GM21717 (cell line): ENCODE measurements around the gene NPEPPS.
"Not testable (repeated sequence)": the region's sequence is repeated elsewhere in the genome, so short reads cannot be mapped to it uniquely, and the experiment has no call there.

ENCODE experiments used
- ATAC-seq: cut with Tn5 transposase; IDR thresholded peaks from one replicate; pipeline ENCODE4 v1.9.1; 2021; ENCODE audit warnings: mild to moderate bottlenecking, moderate library complexity; ENCODE audit not compliant: unreplicated experiment

NPEPPS gene

GRCh38 chr17:47560517-47561043, 29.7 kb downstream of the NPEPPS start:
- not testable (repeated sequence) for ATAC-seq

GRCh38 chr17:47561698-47562405, 30.9 kb downstream of the NPEPPS start:
- not testable (repeated sequence) for ATAC-seq

DNA sequence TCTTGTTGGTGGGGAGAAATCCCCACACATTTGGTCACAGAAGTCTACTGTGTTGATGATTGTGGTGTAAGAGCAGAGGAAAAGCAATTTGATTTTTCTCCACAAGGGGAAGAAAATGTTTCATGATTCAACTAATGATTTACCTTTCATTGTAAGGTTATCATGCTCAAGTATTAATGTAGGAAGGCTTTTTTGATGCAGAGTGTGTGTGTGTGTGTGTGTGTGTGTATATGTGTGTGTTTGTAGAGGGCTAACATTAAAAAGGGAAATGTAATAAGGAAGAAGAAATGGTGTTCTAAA, 31.4 kb downstream of the NPEPPS start:
- ATAC-seq: not testable (repeated sequence)

GRCh38 chr17:47567261-47567660, 36.4 kb downstream of the NPEPPS start:
- not testable (repeated sequence) for ATAC-seq

GRCh38 chr17:47572561-47572960, 41.7 kb downstream of the NPEPPS start:
- ATAC-seq: not testable (repeated sequence)

DNA sequence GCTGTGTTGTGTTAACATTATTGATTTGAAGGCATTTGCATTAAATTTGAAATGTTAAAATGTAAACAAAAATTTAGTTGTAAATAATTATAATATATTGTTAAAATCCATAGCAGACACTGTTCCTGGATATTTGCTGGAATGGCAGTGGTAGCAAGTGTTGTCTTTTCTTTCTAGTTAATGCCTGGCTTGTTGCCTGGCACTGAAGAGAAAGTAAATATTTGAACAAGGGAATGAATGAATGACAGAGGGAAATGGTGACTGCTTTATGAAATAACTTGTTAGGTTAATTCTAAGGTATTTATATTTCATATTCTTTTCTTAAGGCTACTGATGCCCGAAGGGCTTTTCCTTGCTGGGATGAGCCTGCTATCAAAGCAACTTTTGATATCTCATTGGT, 51.5 kb downstream of the NPEPPS start:
- not testable (repeated sequence) for ATAC-seq

- not testable (repeated sequence) for ATAC-seq
Observed at GRCh38 chr17:47586378-47587055, 55.6 kb downstream of the NPEPPS start.

- ATAC-seq: not testable (repeated sequence)
Observed at GRCh38 chr17:47593522-47593921, 62.6 kb downstream of the NPEPPS start.

- ATAC-seq: no peak
Observed at GRCh38 chr17:47603830-47604597, 73.1 kb downstream of the NPEPPS start.

- ATAC-seq: no peak
Observed at GRCh38 chr17:47604598-47604927, 73.7 kb downstream of the NPEPPS start.

GRCh38 chr17:47605011-47605410, 74.1 kb downstream of the NPEPPS start:
- ATAC-seq: no peak

DNA sequence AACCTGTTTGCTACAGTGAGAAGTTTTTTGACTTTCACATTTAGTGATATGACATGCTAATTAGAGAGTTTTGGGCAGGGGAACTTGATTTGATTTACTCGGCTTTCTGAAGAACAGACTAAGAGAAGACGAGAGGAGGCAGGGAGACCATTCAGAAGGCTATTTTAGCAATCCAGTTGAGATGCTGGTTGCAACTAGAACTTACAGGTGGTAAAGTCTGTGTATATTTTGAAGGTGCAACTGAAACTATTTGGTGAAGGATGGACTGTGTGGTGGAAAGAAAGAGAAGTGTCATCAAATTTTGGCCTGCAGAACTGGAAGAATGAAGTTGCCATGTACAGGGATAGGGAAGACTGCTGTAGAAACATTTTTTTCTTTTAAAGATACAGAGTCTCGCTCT, 76.6 kb downstream of the NPEPPS start:
- no peak for ATAC-seq

DNA sequence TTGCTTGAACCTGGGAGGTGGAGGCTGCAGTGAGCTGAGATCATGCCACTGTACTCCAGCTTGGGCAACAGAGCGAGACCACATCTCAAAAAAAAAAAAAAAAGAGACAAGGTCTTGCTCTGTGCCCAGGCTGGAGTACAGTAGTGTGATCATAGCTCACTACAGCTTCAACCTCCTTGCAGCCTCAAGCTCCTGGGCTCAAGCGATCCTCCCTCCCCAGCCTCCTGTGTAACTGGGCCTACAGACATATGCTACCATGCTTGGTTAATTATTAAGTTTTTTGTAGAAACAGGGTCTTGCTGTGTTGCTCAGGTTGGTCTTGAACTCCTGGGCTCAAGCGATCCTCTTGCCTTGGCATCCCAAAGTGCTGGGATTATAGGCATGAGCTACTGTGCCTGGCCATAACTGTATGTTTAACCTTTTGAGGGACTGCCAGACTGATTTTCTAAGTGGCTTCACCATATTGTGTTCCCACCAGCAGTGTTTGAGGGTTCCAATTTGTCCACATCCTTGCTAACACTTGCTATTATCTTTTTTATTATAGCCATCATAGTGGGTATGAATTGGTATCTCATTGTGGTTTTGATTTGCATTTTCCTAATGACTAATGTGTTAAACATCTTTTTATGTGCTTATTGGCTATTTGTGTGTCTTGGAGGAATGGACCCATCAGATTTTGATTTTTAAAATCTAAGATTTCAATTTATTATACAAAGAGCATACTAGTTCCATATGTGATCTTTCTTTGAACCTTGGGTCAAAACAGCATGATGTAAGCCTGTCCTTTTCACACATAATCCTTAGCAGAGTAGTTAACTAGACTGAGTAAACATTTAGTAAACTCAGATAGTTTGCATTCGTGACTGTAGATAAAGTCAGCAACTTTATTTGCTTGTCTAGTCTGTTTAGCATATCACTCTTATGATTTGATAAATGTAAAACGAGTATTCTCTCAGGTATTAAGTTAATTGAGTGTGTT, 80.8 kb downstream of the NPEPPS start:
- ATAC-seq: no peak

GRCh38 chr17:47615766-47616424, 85.0 kb downstream of the NPEPPS start:
- ATAC-seq: no peak

GRCh38 chr17:47618410-47618809, 87.5 kb downstream of the NPEPPS start:
- no peak for ATAC-seq

- no peak for ATAC-seq
Observed at GRCh38 chr17:47620503-47621245, 89.8 kb downstream of the NPEPPS start.

DNA sequence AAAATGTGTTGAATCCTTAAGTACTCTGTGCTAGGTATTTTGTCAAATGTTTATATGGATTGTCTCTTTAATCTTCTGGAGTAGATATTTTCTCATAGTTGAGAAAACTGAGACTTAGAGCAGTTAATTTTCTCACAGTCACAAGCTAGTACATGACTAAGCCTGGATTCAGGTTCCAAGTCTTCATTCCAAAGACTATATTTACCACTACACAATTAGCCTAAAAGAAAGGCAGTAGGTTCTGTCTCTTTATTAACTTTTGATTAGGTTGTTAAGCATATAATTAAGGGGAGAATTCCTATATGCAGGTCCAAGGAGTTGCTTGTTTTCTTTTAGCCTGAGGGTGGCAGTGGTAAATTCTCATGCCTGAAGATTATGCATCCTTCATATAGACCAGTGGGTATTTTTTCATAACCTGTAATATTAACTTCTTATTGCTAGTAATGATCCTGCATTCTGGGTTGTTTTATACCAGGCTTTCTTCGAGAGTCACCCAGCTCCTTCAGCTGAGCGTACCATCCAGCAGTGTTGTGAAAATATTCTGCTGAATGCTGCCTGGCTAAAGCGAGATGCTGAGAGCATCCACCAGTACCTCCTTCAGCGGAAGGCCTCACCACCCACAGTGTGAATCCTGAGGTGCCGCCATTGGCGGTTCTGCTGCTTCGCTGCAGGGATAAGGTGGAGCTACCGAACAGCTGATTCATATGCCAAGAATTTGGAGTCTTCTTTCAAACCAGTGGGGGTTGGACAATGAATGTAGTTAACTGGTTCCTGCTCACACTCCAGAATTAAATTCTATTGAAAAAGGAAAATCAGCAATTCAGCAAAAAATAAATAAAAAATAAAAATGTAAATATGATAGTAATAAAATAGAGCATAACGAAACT, 90.6 kb downstream of the NPEPPS start:
- ATAC-seq: no peak

- ATAC-seq: no peak
Observed at GRCh38 chr17:47622180-47622549, 91.3 kb downstream of the NPEPPS start.

- no peak for ATAC-seq
Observed at GRCh38 chr17:47624727-47625068, 93.8 kb downstream of the NPEPPS start.
